GM18873 (cell line): ENCODE measurements around the gene RNASE11.
"Not testable (repeated sequence)": the region's sequence is repeated elsewhere in the genome, so short reads cannot be mapped to it uniquely, and the experiment has no call there.

Source experiments
- ATAC-seq: cut with Tn5 transposase; IDR thresholded peaks from one replicate; pipeline ENCODE4 v1.9.1; 2021; ENCODE audit warnings: mild to moderate bottlenecking, moderate library complexity, moderate number of reproducible peaks; ENCODE audit not compliant: unreplicated experiment, low FRiP score

Gene RNASE11

GRCh38 chr14:20587489-20588154 is at the start of gene RNASE11:
TSS of gene RNASE11 (minus strand) at chr14:20588001.
- ATAC-seq, result no peak

- no peak for ATAC-seq
These were observed 45.3 kb upstream of the RNASE11 start for GRCh38 chr14:20632831-20633691.

GRCh38 chr14:20632448-20632830 is 44.6 kb upstream of the RNASE11 start:
- no peak for ATAC-seq

GRCh38 chr14:20631880-20632389 is 44.1 kb upstream of the RNASE11 start:
- no peak for ATAC-seq

- ATAC-seq, result no peak
These were observed 43.5 kb upstream of the RNASE11 start for GRCh38 chr14:20631023-20631879.

GRCh38 chr14:20630340-20631022 is 42.7 kb upstream of the RNASE11 start:
- ATAC-seq, result no peak

- no peak for ATAC-seq
These were observed 40.5 kb upstream of the RNASE11 start for GRCh38 chr14:20628063-20628854.

GRCh38 chr14:20627346-20628027 is 39.7 kb upstream of the RNASE11 start:
- ATAC-seq, result no peak

GRCh38 chr14:20626274-20626673 is 38.5 kb upstream of the RNASE11 start:
- no peak for ATAC-seq

GRCh38 chr14:20624495-20625070 is 36.8 kb upstream of the RNASE11 start:
- no peak for ATAC-seq

- ATAC-seq, result no peak
These were observed 36.0 kb upstream of the RNASE11 start for GRCh38 chr14:20623798-20624197.

GRCh38 chr14:20622816-20623291 is 35.1 kb upstream of the RNASE11 start:
- no peak for ATAC-seq

GRCh38 chr14:20620798-20621478 is 33.1 kb upstream of the RNASE11 start:
- ATAC-seq, result no peak

- ATAC-seq, result not testable (repeated sequence)
These were observed 31.9 kb upstream of the RNASE11 start for GRCh38 chr14:20619688-20620087.

- ATAC-seq, result no peak
These were observed 30.5 kb upstream of the RNASE11 start for GRCh38 chr14:20618271-20618749.

- ATAC-seq, result peak; percentile 40
These were observed 29.6 kb upstream of the RNASE11 start for GRCh38 chr14:20617138-20618003.

GRCh38 chr14:20615996-20616395 is 28.2 kb upstream of the RNASE11 start:
- ATAC-seq, result no peak
